Measurements from ENCODE around the gene SCN1A. TPM values are rescaled to one million over a fixed set of nuclear protein-coding genes. Genes with fewer than 3 reads are reported as not detected.
A peak's percentile ranks its signal among the peaks of the same experiment; 100 is the strongest.

SCN1A gene
- total RNA-seq = not detected

- TF ChIP-seq EP300 (IDR thresholded peaks at IDR 0.05) (no peak), CTCF (IDR thresholded peaks at IDR 0.05) (peak; percentile 34 to 60 (median 52))
- peaks cover 0 to 7% (median 0%) of the 10 kb centered on the region in 4 donors for H3K4me1 ChIP-seq
- H3K27me3 ChIP-seq = no peaks in the 10 kb centered on the region
- peak in 1 of 2 donors; percentile 18 for DNase-seq (ENCODE audit: low spot score in 2 of 2)
- H3K4me3 ChIP-seq = no peak within 1 kb of the TSS
- H3K27ac ChIP-seq = no peak within 1 kb of the TSS
- H3K36me3 ChIP-seq = no peaks in the 10 kb centered on the region
- no peaks in the 10 kb centered on the region for H3K9me3 ChIP-seq
- 17 to 25% methylated on average over 7 of the region's 7 CpGs for WGBS, 2 donors
These were observed at the start of gene SCN1A for GRCh38 chr2:166127217-166128155. Gene SCN1A (minus strand): TSS chr2:166128020. CDS start chr2:166073621, 54,399 bp downstream.

- no peak overlapping the region for H3K4me3 ChIP-seq
- DNase-seq (ENCODE audit: low spot score in 2 of 2) = no peak
- H3K36me3 ChIP-seq = no peaks in the 10 kb centered on the region
- no peaks in the 10 kb centered on the region for H3K4me1 ChIP-seq
- H3K27me3 ChIP-seq = no peaks in the 10 kb centered on the region
- no peak overlapping the region for H3K27ac ChIP-seq
- WGBS, 2 donors = 87 to 91% methylated on average over 2 of the region's 2 CpGs
- H3K9me3 ChIP-seq = no peaks in the 10 kb centered on the region
- no peak for TF ChIP-seq POLR2A (IDR thresholded peaks at IDR 0.05)
- no peak for TF ChIP-seq EP300 (IDR thresholded peaks at IDR 0.05)
- no peak for TF ChIP-seq CTCF (IDR thresholded peaks at IDR 0.05)
These were observed 45.4 kb upstream of the SCN1A start for GRCh38 chr2:166173263-166173662.

DNA sequence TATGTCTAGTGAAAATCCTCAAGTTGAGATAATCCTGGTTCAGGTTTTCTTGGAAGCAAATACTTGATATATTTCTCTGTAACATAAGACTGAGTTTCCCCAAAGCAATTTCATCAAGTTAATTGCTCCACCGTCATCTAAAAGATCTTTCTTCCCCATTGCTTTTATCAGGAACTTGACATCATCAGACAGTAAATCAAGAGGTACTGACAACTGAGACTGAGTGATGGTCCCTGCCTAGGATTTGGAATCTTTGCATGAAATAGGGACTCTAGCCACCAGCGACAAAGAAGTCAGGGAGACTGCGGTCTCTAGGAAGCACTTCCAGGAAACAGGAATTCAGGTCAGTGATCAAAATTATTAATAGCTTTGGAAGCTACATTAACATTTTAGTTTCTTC is 43.4 kb upstream of the SCN1A start:
- no peaks in the 10 kb centered on the region for H3K9me3 ChIP-seq
- TF ChIP-seq CTCF (IDR thresholded peaks at IDR 0.05) (no peak), EP300 (IDR thresholded peaks at IDR 0.05) (no peak), POLR2A (IDR thresholded peaks at IDR 0.05) (no peak)
- H3K4me3 ChIP-seq = no peak overlapping the region
- WGBS, 2 donors = 52 to 72% methylated on average over 3 of the region's 3 CpGs
- H3K27me3 ChIP-seq = no peaks in the 10 kb centered on the region
- H3K4me1 ChIP-seq = no peaks in the 10 kb centered on the region
- no peak overlapping the region for H3K27ac ChIP-seq
- H3K36me3 ChIP-seq = no peaks in the 10 kb centered on the region
- DNase-seq (ENCODE audit: low spot score in 2 of 2) = no peak

DNA sequence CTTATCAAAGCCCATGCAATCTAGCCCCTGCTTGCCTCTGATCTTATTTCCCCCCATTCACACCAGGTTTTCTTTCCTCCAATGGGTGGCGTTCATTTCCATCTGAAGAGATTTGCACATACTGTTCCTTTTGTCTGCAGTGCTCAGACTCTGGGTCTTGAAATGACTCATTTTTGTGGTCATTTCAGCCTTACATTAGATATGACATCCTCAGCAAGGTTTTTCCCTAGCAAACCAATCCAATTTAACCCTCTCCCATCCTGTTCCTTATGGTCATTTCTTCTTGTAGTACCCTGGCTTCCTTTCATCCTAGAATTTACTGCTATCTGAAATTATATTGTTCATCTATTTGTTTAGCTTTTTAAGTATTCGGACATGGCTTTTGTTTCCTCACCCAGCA is 42.5 kb upstream of the SCN1A start:
- H3K27me3 ChIP-seq = no peaks in the 10 kb centered on the region
- WGBS, 2 donors = 82 to 84% methylated on average over 2 of the region's 2 CpGs

More for the DNA sequence above, 42.5 kb upstream of the SCN1A start:
- DNase-seq (ENCODE audit: low spot score in 2 of 2) = no peak
- TF ChIP-seq CTCF (IDR thresholded peaks at IDR 0.05) = no peak
- TF ChIP-seq EP300 (IDR thresholded peaks at IDR 0.05) = no peak
- TF ChIP-seq POLR2A (IDR thresholded peaks at IDR 0.05) = no peak
- Histone ChIP-seq H3K36me3 (no peaks in the 10 kb centered on the region), H3K4me1 (no peaks in the 10 kb centered on the region), H3K27ac (no peak overlapping the region), H3K9me3 (no peaks in the 10 kb centered on the region), H3K4me3 (no peak overlapping the region)

All from tibial nerve (tissue), 4 donors.